ENCODE results near the gene ENTPD6.

GRCh38 chr20:25150016-25150415 is 45.5 kb upstream of the ENTPD6 start:
- TF ChIP-seq CTCF (IDR thresholded peaks at IDR 0.05) (no peak), POLR2A (IDR thresholded peaks at IDR 0.05) (no peak)

Measured in right lobe of liver (tissue), 4 donors.